Neuronal stem cell (in vitro differentiated cells): ENCODE measurements around the gene CYP3A7.

Experiments used
- DNase-seq: peaks from one replicate; pipeline ENCODE4 v3.0.0-alpha.2; 2013; ENCODE audit warnings: low spot score
- H2AFZ ChIP-seq: one replicate; pipeline ENCODE4 v1.6.1; 2013; ENCODE audit warnings: mild to moderate bottlenecking, low read length, inconsistent platforms
- H2AK5ac ChIP-seq: 2 replicates; pipeline ENCODE4 v1.6.1; 2013; ENCODE audit warnings: low read depth, mild to moderate bottlenecking, inconsistent platforms, low read length, moderate library complexity, mixed read lengths
- H2BK120ac ChIP-seq: 2 replicates; pipeline ENCODE4 v1.6.1; 2013; ENCODE audit warnings: low read depth, mild to moderate bottlenecking, inconsistent platforms, low read length, moderate library complexity, mixed read lengths
- H2BK12ac ChIP-seq: one replicate; pipeline ENCODE4 v1.6.1; 2013; ENCODE audit warnings: low read length, inconsistent platforms
- H2BK15ac ChIP-seq: 2 replicates; pipeline ENCODE4 v1.6.1; 2013; ENCODE audit warnings: mild to moderate bottlenecking, low read length, inconsistent platforms, mixed read lengths
- H2BK5ac ChIP-seq: one replicate; pipeline ENCODE4 v1.6.1; 2013; ENCODE audit warnings: inconsistent platforms, mild to moderate bottlenecking, low read length, moderate library complexity
- H3K14ac ChIP-seq: one replicate; pipeline ENCODE4 v1.6.1; 2013; ENCODE audit warnings: low read length, inconsistent platforms
- H3K18ac ChIP-seq: 2 replicates; pipeline ENCODE4 v1.6.1; 2013; ENCODE audit warnings: low read length, inconsistent platforms
- H3K23ac ChIP-seq: 2 replicates; pipeline ENCODE4 v1.6.1; 2013; ENCODE audit warnings: low read depth, mild to moderate bottlenecking, mixed read lengths, low read length, inconsistent platforms; ENCODE audit not compliant: poor library complexity
- H3K27ac ChIP-seq: replicated peaks from 3 replicates; pipeline ENCODE4 v1.5.1; 2013; ENCODE audit warnings: low read length, inconsistent platforms
- H3K27me3 ChIP-seq, 3 experiments: 2 replicates each; pipeline ENCODE4 v1.6.1; 2013; ENCODE audit warnings: low read length in 3 of 3, mild to moderate bottlenecking in 2 of 3, inconsistent platforms in 1 of 3, low read depth in 1 of 3, mixed read lengths in 1 of 3, moderate library complexity in 1 of 3; ENCODE audit not compliant: control insufficient read depth in 3 of 3, insufficient read depth in 3 of 3
- H3K36me3 ChIP-seq, 2 donors: replicated peaks in 1 of 2; 2 replicates each; pipeline ENCODE4 v1.6.1; 2013; ENCODE audit warnings: low read length in 2 of 2; ENCODE audit not compliant: control insufficient read depth in 2 of 2, insufficient read depth in 2 of 2
- H3K4ac ChIP-seq: 2 replicates; pipeline ENCODE4 v1.6.1; 2013; ENCODE audit warnings: inconsistent platforms, mild to moderate bottlenecking, low read length, moderate library complexity
- H3K4me1 ChIP-seq, 2 donors: 1 replicate in 1 of 2; 2 replicates in 1 of 2; pipeline ENCODE4 v1.6.1; 2013; ENCODE audit warnings: low read length in 2 of 2, low read depth in 1 of 2; ENCODE audit not compliant: control insufficient read depth in 2 of 2, insufficient read depth in 1 of 2
- H3K4me2 ChIP-seq: one replicate; pipeline ENCODE4 v1.6.1; 2013; ENCODE audit warnings: mild to moderate bottlenecking, low read length, inconsistent platforms; ENCODE audit not compliant: insufficient read depth, poor library complexity, severe bottlenecking
- H3K4me3 ChIP-seq, 2 donors: 2 replicates each; pipeline ENCODE4 v1.5.1; 2013; ENCODE audit warnings: low read length in 2 of 2, mild to moderate bottlenecking in 2 of 2, inconsistent platforms in 1 of 2, moderate library complexity in 1 of 2
- H3K79me1 ChIP-seq: one replicate; pipeline ENCODE4 v1.6.1; 2013; ENCODE audit warnings: low read depth, mild to moderate bottlenecking, inconsistent platforms, low read length, moderate library complexity
- H3K9ac ChIP-seq: one replicate; pipeline ENCODE4 v1.6.1; 2013; ENCODE audit warnings: mild to moderate bottlenecking, low read depth, low read length, inconsistent platforms; ENCODE audit not compliant: poor library complexity
- H3K9me3 ChIP-seq, 2 donors: replicated peaks in 1 of 2; 2 replicates each; pipeline versions ENCODE3 to v1.6.1; 2013; ENCODE audit warnings: low read length in 2 of 2, mild to moderate bottlenecking in 2 of 2, inconsistent platforms in 1 of 2, low read depth in 1 of 2, mixed read lengths in 1 of 2, moderate library complexity in 1 of 2; ENCODE audit not compliant: control insufficient read depth in 2 of 2, insufficient read depth in 1 of 2
- H4K8ac ChIP-seq: one replicate; pipeline ENCODE4 v1.6.1; 2013; ENCODE audit warnings: low read depth, mild to moderate bottlenecking, inconsistent platforms, low read length, moderate library complexity
- H4K91ac ChIP-seq: one replicate; pipeline ENCODE4 v1.6.1; 2013; ENCODE audit warnings: low read length, low read depth, mild to moderate bottlenecking, inconsistent platforms; ENCODE audit not compliant: poor library complexity
- WGBS, 2 donors: extraction: QIAGEN DNeasy Blood & Tissue Kit; methylation state at CpG; one replicate each; pipeline ENCODE4 v1.1.7; 2013; ENCODE audit warnings: missing lambda C conversion rate in 2 of 2, mixed read lengths in 1 of 2; ENCODE audit not compliant: insufficient read length in 2 of 2, insufficient replicate concordance in 1 of 2; ENCODE audit errors: extremely low coverage in 2 of 2; 5-methylcytosine and 5-hydroxymethylcytosine counted together

Gene CYP3A7

DNA sequence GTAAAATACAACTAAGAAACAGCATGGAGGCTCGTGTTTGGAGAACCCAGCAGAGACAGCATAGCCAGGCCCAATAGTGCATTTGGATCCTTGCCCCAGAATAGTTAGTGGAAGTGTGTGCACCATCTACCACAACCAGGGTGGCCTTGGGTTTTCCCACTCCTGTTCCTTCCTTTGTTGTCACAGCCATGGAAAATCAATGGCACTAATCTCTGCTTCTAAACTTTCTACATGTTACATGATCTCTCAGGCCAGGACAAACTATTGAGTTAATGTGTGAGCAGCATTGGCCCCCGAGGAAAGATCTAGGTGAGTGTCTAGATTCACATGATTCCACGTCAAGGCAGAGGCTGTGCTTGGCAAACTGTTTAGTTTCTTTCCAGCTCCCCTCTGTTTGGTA lies 2.0 kb downstream of the CYP3A7 start:
- H3K4me1 ChIP-seq, result no peaks in the 10 kb centered on the region
- H3K36me3 ChIP-seq, result no peaks in the 10 kb centered on the region
- no peaks in the 10 kb centered on the region for H3K27me3 ChIP-seq
- no peak overlapping the region for H3K23ac ChIP-seq
- no peak overlapping the region for H3K27ac ChIP-seq
- H2AK5ac ChIP-seq, result no peak overlapping the region
- no peak overlapping the region for H2BK15ac ChIP-seq
- H3K9ac ChIP-seq, result no peak overlapping the region
- H3K9me3 ChIP-seq, result no peaks in the 10 kb centered on the region
- H3K4me2 ChIP-seq, result no peak overlapping the region
- H3K4ac ChIP-seq, result no peak overlapping the region
- H3K79me1 ChIP-seq, result no peaks in the 10 kb centered on the region
- no peak overlapping the region for H4K8ac ChIP-seq
- no peak overlapping the region for H3K18ac ChIP-seq
- no peak overlapping the region for H3K14ac ChIP-seq
- no peak overlapping the region for H2AFZ ChIP-seq
- H2BK120ac ChIP-seq, result no peak overlapping the region
- H4K91ac ChIP-seq, result no peak overlapping the region
- no peak overlapping the region for H2BK5ac ChIP-seq
- WGBS, 2 donors, result no CpG with 5 or more reads among the region's 3 CpGs
- no peak for DNase-seq
- no peak overlapping the region for H2BK12ac ChIP-seq
- no peak overlapping the region for H3K4me3 ChIP-seq

GRCh38 chr7:99731638-99732374 lies 3.2 kb downstream of the CYP3A7 start:
- Histone ChIP-seq H3K79me1 (no peaks in the 10 kb centered on the region), H3K23ac (no peak overlapping the region), H4K91ac (no peak overlapping the region), H3K4me3 (no peak overlapping the region), H3K4ac (no peak overlapping the region), H2BK12ac (no peak overlapping the region), H3K27ac (no peak overlapping the region), H2BK120ac (no peak overlapping the region), H3K14ac (no peak overlapping the region), H2BK5ac (no peak overlapping the region), H3K9ac (no peak overlapping the region), H2AFZ (no peak overlapping the region), H3K18ac (no peak overlapping the region), H2AK5ac (no peak overlapping the region), H3K27me3 (no peaks in the 10 kb centered on the region), H3K9me3 (no peaks in the 10 kb centered on the region), H3K4me1 (no peaks in the 10 kb centered on the region), H4K8ac (no peak overlapping the region), H3K36me3 (no peaks in the 10 kb centered on the region), H3K4me2 (no peak overlapping the region), H2BK15ac (no peak overlapping the region)
- no peak for DNase-seq
- WGBS, 2 donors, result no CpG with 5 or more reads among the region's 4 CpGs

DNA sequence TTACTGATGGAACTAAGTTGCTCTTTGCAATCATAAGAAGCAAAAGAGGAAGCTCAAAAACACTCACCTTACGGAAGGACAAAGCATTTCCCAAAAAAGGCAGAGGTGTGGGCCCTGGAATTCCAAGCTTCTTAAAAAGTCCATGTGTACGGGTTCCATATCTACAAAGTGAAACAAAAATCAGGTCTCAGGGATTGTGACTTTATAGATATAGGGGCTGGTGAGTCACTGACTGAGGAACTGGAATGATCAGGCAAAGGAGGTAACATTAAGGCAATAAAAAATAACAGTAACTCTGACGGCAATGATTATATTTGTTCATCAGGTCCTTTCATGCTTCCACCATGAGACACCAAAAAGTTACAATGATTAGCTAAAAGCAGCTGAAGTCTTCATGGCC lies 4.0 kb downstream of the CYP3A7 start:
- Histone ChIP-seq H3K9me3 (no peaks in the 10 kb centered on the region), H3K4me3 (no peak overlapping the region), H3K4ac (no peak overlapping the region), H2AFZ (no peak overlapping the region), H3K27me3 (no peaks in the 10 kb centered on the region), H3K18ac (no peak overlapping the region), H3K27ac (no peak overlapping the region), H3K4me1 (no peaks in the 10 kb centered on the region), H3K36me3 (no peaks in the 10 kb centered on the region), H3K4me2 (no peak overlapping the region), H2AK5ac (no peak overlapping the region), H2BK120ac (no peak overlapping the region), H4K91ac (no peak overlapping the region), H2BK5ac (no peak overlapping the region), H3K9ac (no peak overlapping the region), H2BK12ac (no peak overlapping the region), H3K23ac (no peak overlapping the region), H4K8ac (no peak overlapping the region), H3K79me1 (no peaks in the 10 kb centered on the region), H3K14ac (no peak overlapping the region), H2BK15ac (no peak overlapping the region)
- WGBS, 2 donors, result no CpG with 5 or more reads among the region's 3 CpGs
- DNase-seq, result no peak

DNA sequence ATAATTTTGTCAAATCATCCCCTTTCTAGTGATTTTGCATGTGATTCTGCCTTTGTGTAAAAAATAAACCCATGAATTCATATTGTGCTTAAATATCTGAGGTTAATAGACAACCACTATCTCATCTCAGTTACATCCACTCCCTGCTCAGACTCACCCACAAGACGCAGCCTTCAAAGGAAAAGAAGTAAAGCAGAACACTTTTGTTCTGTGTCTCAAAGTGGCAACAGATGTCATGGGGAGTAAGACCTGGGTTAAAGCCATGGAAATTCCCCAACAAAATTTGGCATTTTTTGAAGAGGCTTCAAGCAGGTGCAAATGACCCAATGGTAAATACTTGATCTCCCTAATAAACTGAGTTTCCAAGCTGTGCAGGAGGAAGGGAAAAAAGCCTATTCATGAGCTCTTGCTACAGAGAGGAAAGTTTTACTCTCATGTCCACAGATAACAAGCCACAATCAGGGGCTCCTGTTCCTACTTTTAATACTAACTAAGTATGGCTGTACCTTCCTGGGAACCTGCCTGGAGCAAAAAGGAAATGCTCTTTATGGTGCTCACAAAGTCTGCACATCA lies 4.7 kb downstream of the CYP3A7 start:
- no CpG with 5 or more reads among the region's 1 CpG for WGBS, 2 donors

More for the DNA sequence above, 4.7 kb downstream of the CYP3A7 start:
- no peaks in the 10 kb centered on the region for H3K79me1 ChIP-seq
- DNase-seq, result no peak
- H3K4me2 ChIP-seq, result no peak overlapping the region
- no peak overlapping the region for H2BK120ac ChIP-seq
- H2BK12ac ChIP-seq, result no peak overlapping the region
- H3K9ac ChIP-seq, result no peak overlapping the region
- no peaks in the 10 kb centered on the region for H3K4me1 ChIP-seq
- no peak overlapping the region for H4K8ac ChIP-seq
- no peak overlapping the region for H3K27ac ChIP-seq
- no peaks in the 10 kb centered on the region for H3K27me3 ChIP-seq
- no peak overlapping the region for H2AFZ ChIP-seq
- no peak overlapping the region for H2BK15ac ChIP-seq
- no peak overlapping the region for H2AK5ac ChIP-seq
- no peaks in the 10 kb centered on the region for H3K9me3 ChIP-seq
- no peak overlapping the region for H4K91ac ChIP-seq
- H2BK5ac ChIP-seq, result no peak overlapping the region
- H3K4ac ChIP-seq, result no peak overlapping the region
- H3K36me3 ChIP-seq, result no peaks in the 10 kb centered on the region
- no peak overlapping the region for H3K4me3 ChIP-seq
- no peak overlapping the region for H3K18ac ChIP-seq
- H3K14ac ChIP-seq, result no peak overlapping the region
- no peak overlapping the region for H3K23ac ChIP-seq
